Astrocyte (in vitro differentiated cells and primary cell): ENCODE data around the gene PCNX1.

Experiments
- CTCF ChIP-seq: IDR thresholded peaks from 2 replicates; pipeline ENCODE4 v1.5.1; 2011; ENCODE audit warnings: low read depth, mild to moderate bottlenecking, inconsistent platforms, low read length, moderate library complexity; ENCODE audit not compliant: insufficient read depth
- EZH2 ChIP-seq: IDR thresholded peaks from 2 replicates; pipeline ENCODE4 v1.6.1; 2012; ENCODE audit warnings: mild to moderate bottlenecking, low read length, inconsistent platforms; ENCODE audit not compliant: insufficient read depth

GRCh38 chr14:70926235-70926830, 19.1 kb downstream of the PCNX1 start:
- TF ChIP-seq CTCF (no peak), EZH2 (no peak)
